OCI-LY1 (cell line): Measurements from ENCODE around the gene ALDH3B1.
"Not testable (repeated sequence)": the region's sequence is repeated elsewhere in the genome, so short reads cannot be mapped to it uniquely, and the experiment has no call there.

Experiments used
- EZH2 ChIP-seq: fragments of 200-600 bp; sonication (generic), shearing (Covaris generic); IDR thresholded peaks from 2 replicates; pipeline ENCODE4 v1.8.0; 2017; ENCODE audit warnings: borderline replicate concordance, mixed run types, mild to moderate bottlenecking, antibody characterized with exemption, low read length, moderate library complexity, mixed read lengths
- TF ChIP-seq, protein P1 (sequence below): fragments of 200-600 bp; sonication (generic), shearing (Covaris generic); IDR thresholded peaks from 2 replicates; pipeline ENCODE4 v1.5.1; 2017; ENCODE audit warnings: mild to moderate bottlenecking, antibody characterized with exemption, low read length, moderate library complexity, mixed read lengths

DNA sequence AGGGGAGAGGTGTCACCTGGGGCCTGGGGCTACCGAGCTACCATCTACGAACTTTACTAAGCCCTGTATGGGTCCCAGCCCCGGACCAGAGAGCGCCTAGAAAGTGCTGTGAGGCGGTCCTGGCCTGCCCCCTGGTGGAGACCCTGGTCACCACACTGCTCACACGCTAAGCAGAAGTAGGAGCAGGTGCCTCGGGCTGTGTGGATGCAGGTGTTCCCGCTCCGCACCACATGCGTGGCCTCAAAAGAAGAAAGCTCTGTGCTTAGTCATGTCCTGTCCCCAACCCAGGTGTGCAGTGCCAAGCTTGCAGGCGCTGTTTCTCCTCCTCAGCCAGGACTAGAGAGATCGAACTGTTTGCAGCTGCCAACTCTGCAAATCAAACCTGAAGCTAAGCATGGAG is 16.3 kb upstream of the ALDH3B1 start:
- TF ChIP-seq, protein P1, sequence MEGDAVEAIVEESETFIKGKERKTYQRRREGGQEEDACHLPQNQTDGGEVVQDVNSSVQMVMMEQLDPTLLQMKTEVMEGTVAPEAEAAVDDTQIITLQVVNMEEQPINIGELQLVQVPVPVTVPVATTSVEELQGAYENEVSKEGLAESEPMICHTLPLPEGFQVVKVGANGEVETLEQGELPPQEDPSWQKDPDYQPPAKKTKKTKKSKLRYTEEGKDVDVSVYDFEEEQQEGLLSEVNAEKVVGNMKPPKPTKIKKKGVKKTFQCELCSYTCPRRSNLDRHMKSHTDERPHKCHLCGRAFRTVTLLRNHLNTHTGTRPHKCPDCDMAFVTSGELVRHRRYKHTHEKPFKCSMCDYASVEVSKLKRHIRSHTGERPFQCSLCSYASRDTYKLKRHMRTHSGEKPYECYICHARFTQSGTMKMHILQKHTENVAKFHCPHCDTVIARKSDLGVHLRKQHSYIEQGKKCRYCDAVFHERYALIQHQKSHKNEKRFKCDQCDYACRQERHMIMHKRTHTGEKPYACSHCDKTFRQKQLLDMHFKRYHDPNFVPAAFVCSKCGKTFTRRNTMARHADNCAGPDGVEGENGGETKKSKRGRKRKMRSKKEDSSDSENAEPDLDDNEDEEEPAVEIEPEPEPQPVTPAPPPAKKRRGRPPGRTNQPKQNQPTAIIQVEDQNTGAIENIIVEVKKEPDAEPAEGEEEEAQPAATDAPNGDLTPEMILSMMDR: peak; percentile 46
- TF ChIP-seq EZH2: not testable (repeated sequence)
